ENCODE data around the gene DLG2.

- no peak for TF ChIP-seq CTCF (IDR thresholded peaks at IDR 0.05)
- TF ChIP-seq POLR2AphosphoS5 (IDR thresholded peaks at IDR 0.05): no peak
- TF ChIP-seq POLR2A (IDR thresholded peaks at IDR 0.05): no peak
- TF ChIP-seq EP300 (IDR thresholded peaks at IDR 0.05): no peak
Measured at GRCh38 chr11:84645988-84646694, 981.0 kb downstream of the DLG2 start.

Data from suprapubic skin (tissue), 4 donors.